OCI-LY7 (cell line): ENCODE results near the gene SPATA3. TPM values are rescaled to one million over a fixed set of nuclear protein-coding genes. Genes with fewer than 3 reads are reported as not detected.

Experiments used
- BruUV-seq: library from RNA; stranded (reverse); fragments of 400-500 nt; replicated peaks from 2 replicates; lab custom pipeline; 2021; lab: Mats Ljungman, UMichigan
- CTCF ChIA-PET: fragments of 300-600 bp; sonication (Branson Sonifier 250); formaldehyde crosslinking; loops from one replicate; lab custom pipeline; 2022; ENCODE audit warnings: antibody characterized with exemption; ENCODE audit not compliant: unreplicated experiment; lab: Charles Lee
- POLR2A ChIA-PET: fragments of 300-600 bp; sonication (Branson Sonifier 250); formaldehyde crosslinking; loops from one replicate; lab custom pipeline; 2022; ENCODE audit warnings: antibody characterized with exemption; lab: Charles Lee
- DNase-seq: peaks from one replicate; pipeline ENCODE4 v3.0.0-alpha.2; 2015; ENCODE audit warnings: low spot score
- H2AFZ ChIP-seq: fragments of 200-600 bp; sonication (generic), shearing (Covaris generic); 2 replicates; pipeline ENCODE4 v1.6.1; 2014; ENCODE audit warnings: mild to moderate bottlenecking, antibody characterized with exemption, low read length, moderate library complexity
- H3K27ac ChIP-seq: fragments of 200-600 bp; sonication (generic); 2 replicates; pipeline ENCODE4 v1.5.1; 2014; ENCODE audit warnings: mixed run types, low read depth, mild to moderate bottlenecking, moderate library complexity, low read length, inconsistent platforms; ENCODE audit not compliant: poor library complexity, severe bottlenecking
- H3K36me3 ChIP-seq: fragments of 200-600 bp; sonication (generic); 2 replicates; pipeline ENCODE4 v1.6.1; 2014; ENCODE audit warnings: mild to moderate bottlenecking, antibody characterized with exemption, low read length, moderate library complexity, mixed read lengths; ENCODE audit not compliant: insufficient read depth
- H3K4me1 ChIP-seq: fragments of 200-600 bp; sonication (generic); 2 replicates; pipeline ENCODE4 v1.5.1; 2014; ENCODE audit warnings: mild to moderate bottlenecking, low read length; ENCODE audit not compliant: insufficient read depth, poor library complexity, severe bottlenecking
- H3K4me2 ChIP-seq: fragments of 200-600 bp; sonication (generic); 2 replicates; pipeline ENCODE4 v1.6.1; 2014; ENCODE audit warnings: mild to moderate bottlenecking, low read length
- H3K4me3 ChIP-seq: fragments of 200-600 bp; sonication (generic); 2 replicates; pipeline ENCODE4 v1.5.1; 2014; ENCODE audit warnings: mild to moderate bottlenecking, low read depth, low read length; ENCODE audit not compliant: poor library complexity, severe bottlenecking
- H3K79me2 ChIP-seq: fragments of 200-600 bp; sonication (generic); 2 replicates; pipeline ENCODE4 v1.6.1; 2016; ENCODE audit warnings: low read depth, mild to moderate bottlenecking, low read length, moderate library complexity, mixed read lengths; ENCODE audit not compliant: insufficient read depth
- H3K9me2 ChIP-seq: fragments of 200-600 bp; sonication (generic); 2 replicates; pipeline ENCODE4 v1.6.1; 2016; ENCODE audit warnings: mild to moderate bottlenecking, low read length, mixed read lengths; ENCODE audit not compliant: insufficient read depth
- H3K9me3 ChIP-seq: fragments of 200-600 bp; sonication (generic); 2 replicates; pipeline ENCODE4 v1.6.1; 2014; ENCODE audit warnings: mild to moderate bottlenecking, mixed run types, low read length, mixed read lengths
- H4K20me1 ChIP-seq: fragments of 200-600 bp; sonication (generic); 2 replicates; pipeline ENCODE4 v1.6.1; 2014; ENCODE audit warnings: mild to moderate bottlenecking, antibody characterized with exemption, low read length, moderate library complexity, mixed read lengths; ENCODE audit not compliant: insufficient read depth
- CTCF ChIP-seq: fragments of 200-600 bp; sonication (generic); conservative IDR thresholded peaks from 2 replicates; pipeline ENCODE4 v1.5.1; 2014; ENCODE audit warnings: mild to moderate bottlenecking, antibody characterized with exemption, low read length, moderate library complexity, mixed read lengths
- EZH2phosphoT487 ChIP-seq: fragments of 200-600 bp; sonication (generic); IDR thresholded peaks from 2 replicates; pipeline ENCODE4 v1.6.1; 2018; ENCODE audit warnings: low read depth, borderline replicate concordance, mild to moderate bottlenecking, mixed run types, antibody characterized with exemption, low read length, moderate library complexity, mixed read lengths
- intact Hi-C: fragments of 100-400 bp; cut with micrococcal nuclease; formaldehyde crosslinking; loops from one replicate; pipeline ENCODE4 v1.10.0; 2022; ENCODE audit not compliant: unreplicated experiment
- total RNA-seq, 2 experiments: library from RNA; depleted of rRNA in 1 of 2; stranded (reverse); fragments of >200 nt in 1 of 2; shearing (Covaris generic) in 1 of 2; gene quantifications; 2 replicates each; pipeline ENCODE4 v1.2.3, GENCODE V29; 2014 to 2022

The SPATA3 gene
- total RNA-seq, 2 experiments from 2014 or later, result not detected

- Histone ChIP-seq H4K20me1 (no peaks in the 10 kb centered on the region), H3K4me1 (peaks cover 8% of the 10 kb centered on the region), H3K4me3 (no peak overlapping the region), H3K9me3 (no peaks in the 10 kb centered on the region), H3K9me2 (no peaks in the 10 kb centered on the region), H3K27ac (no peak overlapping the region), H3K79me2 (no peaks in the 10 kb centered on the region), H2AFZ (no peak overlapping the region), H3K4me2 (no peak overlapping the region), H3K36me3 (no peaks in the 10 kb centered on the region)
- DNase-seq, result no peak
- ChIA-PET CTCF (no interaction called here), POLR2A (interaction anchor here (0.5 to 0.6 kb wide), 3 partner anchors 15 to 448 kb away, joined by 3 to 4 read pairs (median 4); no protein-coding TSS in a partner anchor)
- TF ChIP-seq EZH2phosphoT487 (no peak), CTCF (no peak)
- BruUV-seq, result no TSS peak
- intact Hi-C loops, result no loop called here
Observed at GRCh38 chr2:231029563-231029962, 33.6 kb downstream of the SPATA3 start.

DNA sequence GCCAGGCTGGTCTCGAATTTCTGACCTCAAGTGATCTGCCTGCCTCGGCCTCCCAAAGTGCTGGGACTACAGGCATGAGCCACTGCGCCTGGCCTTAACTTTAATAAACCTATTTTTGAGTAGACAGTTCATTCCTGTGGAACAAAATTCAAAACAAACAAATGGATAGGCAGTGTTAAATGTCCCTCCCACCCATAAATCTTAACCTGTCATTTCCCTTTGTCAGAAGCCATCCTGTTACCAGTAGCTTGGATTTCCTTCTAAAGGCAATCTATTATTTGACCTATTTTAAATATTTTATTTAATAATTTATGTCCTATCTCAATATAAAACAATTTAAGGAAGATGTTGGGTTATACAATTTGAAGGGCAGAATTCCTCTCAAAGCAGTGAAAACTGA lies 34.8 kb downstream of the SPATA3 start:
- no peaks in the 10 kb centered on the region for H3K9me2 ChIP-seq
- ChIA-PET CTCF (no interaction called here), POLR2A (no interaction called here)
- H3K4me1 ChIP-seq, result peaks cover 13% of the 10 kb centered on the region
- H3K79me2 ChIP-seq, result no peaks in the 10 kb centered on the region
- BruUV-seq, result no TSS peak
- no peaks in the 10 kb centered on the region for H3K9me3 ChIP-seq
- TF ChIP-seq EZH2phosphoT487 (no peak), CTCF (no peak)
- intact Hi-C loops, result no loop called here
- H3K27ac ChIP-seq, result no peak overlapping the region
- no peak overlapping the region for H2AFZ ChIP-seq
- H3K4me3 ChIP-seq, result no peak overlapping the region
- DNase-seq, result no peak
- H3K36me3 ChIP-seq, result no peaks in the 10 kb centered on the region
- no peaks in the 10 kb centered on the region for H4K20me1 ChIP-seq
- no peak overlapping the region for H3K4me2 ChIP-seq

GRCh38 chr2:231032575-231033140 lies 36.7 kb downstream of the SPATA3 start:
- H3K4me2 ChIP-seq, result no peak overlapping the region
- no peak for DNase-seq
- no peaks in the 10 kb centered on the region for H3K36me3 ChIP-seq
- no peaks in the 10 kb centered on the region for H4K20me1 ChIP-seq
- H3K9me3 ChIP-seq, result no peaks in the 10 kb centered on the region
- peaks cover 13% of the 10 kb centered on the region for H3K4me1 ChIP-seq
- no peak for TF ChIP-seq CTCF
- TF ChIP-seq EZH2phosphoT487, result no peak
- no TSS peak for BruUV-seq
- no peak overlapping the region for H3K27ac ChIP-seq
- ChIA-PET CTCF (no interaction called here), POLR2A (no interaction called here)
- intact Hi-C loops, result no loop called here
- H2AFZ ChIP-seq, result no peak overlapping the region
- no peaks in the 10 kb centered on the region for H3K9me2 ChIP-seq
- no peak overlapping the region for H3K4me3 ChIP-seq
- no peaks in the 10 kb centered on the region for H3K79me2 ChIP-seq
